ENCODE results near the gene FABP1. TPM values are rescaled to one million over a fixed set of nuclear protein-coding genes. Genes with fewer than 3 reads are reported as not detected.

The FABP1 gene
- total and polyA plus RNA-seq, 12 donors, result 0.14 to 1.1 TPM; not detected in 10

GRCh38 chr2:88117973-88118372 is 9.9 kb downstream of the FABP1 start:
- Histone ChIP-seq H3K4me3 (no peak overlapping the region), H3K4me1 (peaks cover 0 to 17% (median 0%) of the 10 kb centered on the region in 9 donors), H3K27me3 (no peaks in the 10 kb centered on the region), H3K27ac (no peak overlapping the region), H3K36me3 (peaks cover 0 to 4% (median 0%) of the 10 kb centered on the region in 9 donors), H3K9me3 (no peaks in the 10 kb centered on the region)
- DNase-seq (no peak), ATAC-seq (no peak)
- no peak for TF ChIP-seq CTCF (IDR thresholded peaks at IDR 0.05)
- intact Hi-C loops (cut with DNase I), result no loop called here
- 84 to 86% methylated on average over 4 of the region's 4 CpGs for WGBS, 2 donors

- WGBS, 2 donors, result 90 to 95% methylated on average over 18 of the region's 18 CpGs
- intact Hi-C loops (cut with DNase I), result no loop called here
Observed at GRCh38 chr2:88116669-88117432, 11.0 kb downstream of the FABP1 start.

GRCh38 chr2:88115825-88116518 is 11.9 kb downstream of the FABP1 start:
- H3K36me3 ChIP-seq, result peaks cover 0 to 24% (median 0%) of the 10 kb centered on the region in 9 donors
- no peak overlapping the region for H3K4me3 ChIP-seq
- DNase-seq (no peak), ATAC-seq (peak in 3 of 8 donors; percentile 15 to 51 (median 28))
- no peak overlapping the region for H3K27ac ChIP-seq
- H3K27me3 ChIP-seq, result no peaks in the 10 kb centered on the region
- TF ChIP-seq CTCF (IDR thresholded peaks at IDR 0.05), result no peak
- no peaks in the 10 kb centered on the region for H3K9me3 ChIP-seq
- 86 to 89% methylated on average over 10 of the region's 10 CpGs for WGBS, 2 donors
- intact Hi-C loops (cut with DNase I), result no loop called here
- peaks cover 0 to 17% (median 0%) of the 10 kb centered on the region in 9 donors for H3K4me1 ChIP-seq

More at GRCh38 chr2:88116669-88117432, 11.0 kb downstream of the FABP1 start:
- Histone ChIP-seq H3K4me1 (peaks cover 0 to 17% (median 0%) of the 10 kb centered on the region in 9 donors), H3K9me3 (no peaks in the 10 kb centered on the region), H3K27me3 (no peaks in the 10 kb centered on the region), H3K4me3 (no peak overlapping the region), H3K36me3 (peaks cover 0 to 15% (median 0%) of the 10 kb centered on the region in 9 donors), H3K27ac (no peak overlapping the region)
- DNase-seq, result no peak
- no peak for ATAC-seq
- no peak for TF ChIP-seq CTCF (IDR thresholded peaks at IDR 0.05)

GRCh38 chr2:88114889-88115288 is 13.0 kb downstream of the FABP1 start:
- intact Hi-C loops (cut with DNase I), result no loop called here
- Histone ChIP-seq H3K9me3 (no peaks in the 10 kb centered on the region), H3K4me1 (peaks cover 0 to 17% (median 0%) of the 10 kb centered on the region in 9 donors), H3K36me3 (peaks cover 0 to 33% (median 0%) of the 10 kb centered on the region in 9 donors), H3K27me3 (no peaks in the 10 kb centered on the region), H3K4me3 (no peak overlapping the region), H3K27ac (peak overlapping the region in 2 of 10 donors; percentile 7 to 34)
- WGBS, 2 donors, result 30 to 31% methylated on average over 5 of the region's 5 CpGs
- ATAC-seq (peak in 7 of 8 donors; percentile 17 to 56 (median 32)), DNase-seq (no peak)
- TF ChIP-seq CTCF (IDR thresholded peaks at IDR 0.05), result no peak

All from heart right ventricle (tissue), 16 donors.